HG02870 (cell line): ENCODE results near the gene C4orf46.

Source experiments
- ATAC-seq: cut with Tn5 transposase; IDR thresholded peaks from one replicate; pipeline ENCODE4 v1.9.1; 2021; ENCODE audit warnings: mild to moderate bottlenecking, moderate library complexity; ENCODE audit not compliant: unreplicated experiment

Gene C4orf46

GRCh38 chr4:158656439-158656838 is 15.2 kb downstream of the C4orf46 start:
- no peak for ATAC-seq

- no peak for ATAC-seq
Measured at GRCh38 chr4:158652920-158653319, 18.8 kb downstream of the C4orf46 start.

GRCh38 chr4:158649111-158649680 is 22.5 kb downstream of the C4orf46 start:
- no peak for ATAC-seq

GRCh38 chr4:158644760-158645159 is 26.9 kb downstream of the C4orf46 start:
- no peak for ATAC-seq

- no peak for ATAC-seq
Measured at GRCh38 chr4:158644356-158644755, 27.3 kb downstream of the C4orf46 start.

GRCh38 chr4:158636619-158637018 is 35.1 kb downstream of the C4orf46 start:
- ATAC-seq: no peak

- no peak for ATAC-seq
Measured at GRCh38 chr4:158630893-158631292, 40.8 kb downstream of the C4orf46 start.

GRCh38 chr4:158625544-158625943 is 46.1 kb downstream of the C4orf46 start:
- no peak for ATAC-seq

- ATAC-seq: peak; percentile 91
Measured at GRCh38 chr4:158624889-158625478, 46.7 kb downstream of the C4orf46 start.

GRCh38 chr4:158622251-158622650 is 49.4 kb downstream of the C4orf46 start:
- no peak for ATAC-seq

- no peak for ATAC-seq
Measured at GRCh38 chr4:158621729-158622128, 50.0 kb downstream of the C4orf46 start.

- ATAC-seq: no peak
Measured at GRCh38 chr4:158617956-158618355, 53.7 kb downstream of the C4orf46 start.
